Measurements from ENCODE around the gene FYB2.
"Not testable (repeated sequence)": the region's sequence is repeated elsewhere in the genome, so short reads cannot be mapped to it uniquely, and the experiment has no call there.

Gene FYB2

DNA sequence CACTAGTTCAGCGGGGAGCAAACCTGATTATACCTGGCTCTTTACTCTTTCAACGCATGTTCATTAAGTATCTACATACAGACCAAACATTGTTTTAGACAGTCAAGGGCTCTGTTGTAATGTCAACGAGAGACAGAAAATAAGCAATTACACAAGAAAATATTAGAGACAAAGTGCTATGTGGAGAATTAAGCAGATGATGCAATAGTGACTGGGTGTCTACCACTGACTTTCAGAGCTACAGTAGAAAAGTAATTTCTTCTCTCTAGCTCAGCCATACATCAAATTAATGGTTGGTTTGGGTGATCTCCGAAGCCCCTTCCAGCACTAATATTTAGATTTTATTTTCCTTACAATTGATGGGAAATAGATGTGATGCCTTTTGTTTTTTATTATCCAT is 23.3 kb downstream of the FYB2 start:
- DNase-seq, result no peak

DNA sequence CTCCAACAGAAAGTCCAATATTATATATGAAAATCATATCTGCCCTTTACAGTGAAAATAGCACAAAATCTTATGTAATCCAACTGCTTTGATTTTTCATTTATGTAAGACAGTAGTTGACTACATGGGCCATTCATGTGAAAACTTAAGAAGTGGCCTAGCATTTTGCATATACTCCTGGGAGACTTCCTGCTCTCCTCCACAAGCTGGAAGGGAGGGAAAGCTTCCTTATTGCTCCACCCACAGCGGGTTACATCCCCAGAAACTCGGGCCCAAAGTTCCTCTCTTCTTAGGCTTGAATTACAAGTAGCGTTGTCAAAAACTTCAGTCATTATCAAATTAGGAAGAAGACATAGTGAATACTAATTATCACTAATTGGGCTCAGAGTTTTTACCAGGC is 29.2 kb downstream of the FYB2 start:
- no peak for DNase-seq

DNA sequence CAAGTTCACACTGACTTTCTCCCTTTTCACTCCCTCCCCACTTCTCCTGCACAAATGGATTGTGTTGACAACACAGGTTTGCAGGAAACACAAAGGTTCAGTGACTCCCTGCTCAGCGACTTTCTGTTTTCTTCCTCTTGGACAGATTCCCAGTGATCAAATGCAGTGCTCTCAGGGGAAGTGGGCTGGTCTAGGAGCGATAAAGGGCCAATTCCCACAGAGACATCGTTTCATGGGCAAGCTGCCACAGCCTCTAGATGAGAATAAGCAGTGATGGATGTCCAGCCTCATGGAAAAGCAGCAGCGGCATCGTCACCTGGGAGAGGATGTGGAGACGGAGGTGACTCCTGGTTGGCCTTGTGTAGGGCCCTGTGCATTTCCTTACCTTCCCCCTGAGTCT is 30.6 kb downstream of the FYB2 start:
- DNase-seq, result peak in 1 of 2 experiments; percentile 55

DNA sequence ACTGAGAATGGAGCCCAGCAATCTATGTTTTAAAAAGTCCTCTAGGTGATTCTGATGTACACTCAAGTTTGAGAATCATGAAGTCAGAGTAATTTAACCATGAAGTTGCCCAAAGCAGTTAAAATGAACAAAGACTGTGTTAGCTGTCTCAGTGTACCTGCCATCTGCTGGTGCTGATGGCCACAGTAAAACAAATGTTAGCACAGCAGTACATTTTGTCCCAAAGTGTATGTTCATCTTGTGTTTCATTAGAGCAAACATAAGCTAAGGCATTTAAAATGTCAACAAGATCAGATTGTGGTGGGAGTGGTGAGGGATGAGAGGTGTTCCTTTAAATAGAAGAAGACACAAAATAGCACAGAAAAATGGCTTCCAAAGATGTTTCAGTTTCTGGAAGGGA is 31.1 kb downstream of the FYB2 start:
- no peak for DNase-seq

GRCh38 chr1:56787330-56787729 is 31.9 kb downstream of the FYB2 start:
- DNase-seq, result no peak

DNA sequence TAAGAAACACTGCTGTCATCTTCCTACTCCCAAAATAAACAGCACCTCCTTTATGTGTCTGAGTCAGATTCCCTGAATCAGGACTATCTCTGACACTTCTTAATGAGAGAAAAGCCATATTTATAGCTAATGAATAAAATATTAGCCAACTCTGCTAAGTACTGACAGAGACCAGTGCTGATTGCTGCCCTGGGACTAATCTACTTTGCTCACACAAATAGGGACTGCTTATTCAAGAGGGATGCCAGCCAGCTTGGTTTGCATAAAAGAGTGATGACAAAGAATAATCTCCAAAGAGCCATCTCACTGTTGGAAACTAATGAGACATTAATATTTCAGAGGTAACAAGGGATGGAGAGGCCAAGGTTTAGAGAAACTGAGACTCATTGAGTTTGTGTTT is 36.4 kb downstream of the FYB2 start:
- DNase-seq, result no peak

DNA sequence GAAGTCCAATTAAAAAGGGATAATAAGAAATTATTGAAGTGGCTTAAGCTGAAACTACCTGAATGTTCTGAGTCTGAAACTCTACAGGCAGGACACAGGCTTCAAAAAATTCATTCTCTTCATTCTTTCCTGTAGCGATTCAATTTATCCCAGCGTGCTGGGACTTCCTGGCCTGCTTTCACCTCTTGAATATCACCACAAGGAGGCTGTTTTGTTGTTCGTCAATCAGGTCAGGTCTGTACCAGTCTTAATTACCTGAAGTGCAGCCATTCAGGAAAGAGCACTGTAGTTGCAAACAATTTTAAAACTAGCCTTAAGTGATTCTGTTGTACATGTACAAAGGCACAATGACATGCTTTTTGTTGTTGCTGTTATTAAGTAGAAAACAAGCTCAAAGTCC is 38.4 kb downstream of the FYB2 start:
- no peak for DNase-seq

GRCh38 chr1:56780128-56780750 is 39.0 kb downstream of the FYB2 start:
- no peak for DNase-seq

DNA sequence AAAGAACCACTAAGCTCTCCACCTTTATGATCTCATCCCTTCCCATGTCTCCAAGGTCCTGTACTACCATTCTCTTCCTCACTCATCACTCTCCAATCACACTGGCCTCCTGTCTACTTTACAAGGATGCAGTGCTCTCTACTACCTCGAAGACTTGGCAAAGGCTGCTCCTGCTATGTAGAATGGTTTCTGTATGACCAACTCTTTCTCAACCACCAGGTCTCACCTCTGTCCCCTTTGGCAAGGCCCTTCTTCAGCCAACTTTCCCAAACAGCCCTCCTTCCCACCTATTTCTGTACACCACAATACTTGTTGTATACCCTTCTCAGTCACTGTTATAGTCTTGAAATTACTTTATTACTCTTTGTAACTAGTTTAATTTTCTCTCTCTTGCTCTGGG is 41.2 kb downstream of the FYB2 start:
- no peak for DNase-seq

- DNase-seq, result not testable (repeated sequence)
Observed at GRCh38 chr1:56774732-56775131, 44.5 kb downstream of the FYB2 start.

DNA sequence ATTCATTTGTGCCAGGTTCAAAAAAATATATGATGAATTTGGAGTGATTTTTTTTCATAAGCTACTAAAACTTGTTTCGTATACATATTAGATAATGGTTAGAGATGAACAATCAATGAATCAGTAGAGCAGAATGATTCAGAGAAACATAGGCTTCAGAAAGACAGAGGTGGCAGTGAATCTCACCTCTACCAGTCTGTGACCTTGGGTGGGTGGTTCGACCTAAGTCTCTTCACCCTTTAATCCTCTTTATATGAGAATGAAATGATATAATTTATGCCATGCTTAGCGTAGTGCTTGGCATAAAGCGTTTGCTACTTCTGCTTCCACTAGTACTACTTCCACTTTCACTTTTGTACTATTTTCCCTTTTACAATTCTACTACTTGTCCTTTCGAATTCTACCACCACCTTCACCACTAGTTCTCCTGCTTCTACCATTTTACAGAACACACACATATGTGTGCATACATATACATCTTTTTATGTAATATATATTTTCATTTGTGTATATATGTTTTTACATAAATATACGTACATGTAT is 45.1 kb downstream of the FYB2 start:
- DNase-seq, result no peak

GRCh38 chr1:56773341-56774066 is 45.7 kb downstream of the FYB2 start:
- DNase-seq, result no peak

- no peak for DNase-seq
Observed at GRCh38 chr1:56771717-56772116, 47.5 kb downstream of the FYB2 start.

GRCh38 chr1:56758794-56759193 is 60.4 kb downstream of the FYB2 start:
- no peak for DNase-seq

DNA sequence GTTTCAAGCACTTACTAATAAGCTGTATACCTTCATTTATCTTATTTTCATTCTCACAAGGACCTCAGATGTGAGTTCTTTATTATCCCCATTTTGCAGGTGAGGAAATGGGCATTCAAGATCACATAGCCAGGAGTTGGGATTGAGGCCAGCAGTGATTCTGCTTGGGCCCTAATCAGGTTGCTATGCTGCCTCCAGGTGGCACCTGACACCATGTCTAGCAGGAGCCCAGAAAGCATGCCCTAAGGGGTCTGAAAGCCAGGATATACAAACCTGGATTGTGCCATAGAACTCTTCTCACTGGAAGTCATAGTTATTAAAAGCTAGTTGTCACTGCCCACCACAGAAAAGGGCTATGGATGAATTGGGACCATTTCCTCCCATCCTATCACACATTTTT is 61.1 kb downstream of the FYB2 start:
- no peak for DNase-seq

DNA sequence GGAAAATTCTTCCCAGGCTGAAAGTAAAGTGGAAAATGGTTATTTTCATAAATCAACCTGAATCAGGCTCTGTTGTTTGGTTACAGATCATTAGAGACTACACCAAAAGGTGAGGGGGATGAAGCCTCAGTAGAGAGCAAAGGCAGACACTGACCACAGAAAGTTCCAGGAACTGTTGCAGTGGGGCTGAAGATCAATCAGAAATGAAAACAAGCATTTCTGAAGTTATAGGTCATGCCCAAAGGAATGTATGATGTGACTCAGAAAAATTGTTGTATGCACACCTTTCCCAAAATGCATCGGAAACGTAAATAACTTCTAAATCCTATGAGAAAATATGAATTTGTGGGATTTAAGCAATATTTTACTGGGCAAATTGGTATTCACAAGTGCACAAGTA is 63.3 kb downstream of the FYB2 start:
- DNase-seq, result no peak

- no peak for DNase-seq
Observed at GRCh38 chr1:56754708-56755479, 64.3 kb downstream of the FYB2 start.

DNA sequence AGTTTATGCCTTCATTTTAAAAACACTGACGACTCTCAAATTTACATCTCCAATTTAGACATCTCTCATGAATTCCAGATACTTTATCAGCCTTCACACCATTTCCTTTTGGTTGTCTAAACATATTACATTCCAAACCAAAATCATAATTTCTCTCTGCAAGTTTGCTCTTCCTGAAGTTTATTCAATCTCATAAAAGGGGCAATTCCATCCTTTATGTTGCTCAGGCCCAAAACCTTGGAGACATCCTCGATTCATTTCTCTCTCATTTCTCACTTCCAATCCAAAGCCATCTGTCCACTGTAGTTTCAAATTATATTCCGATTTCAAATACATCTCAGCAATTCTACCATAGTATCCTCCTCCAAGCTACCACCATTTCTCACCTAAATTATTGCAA is 74.0 kb downstream of the FYB2 start:
- no peak for DNase-seq

GRCh38 chr1:56728964-56729363 is 90.2 kb downstream of the FYB2 start:
- no peak for DNase-seq

- no peak for DNase-seq
Observed at GRCh38 chr1:56726706-56727105, 92.5 kb downstream of the FYB2 start.

DNA sequence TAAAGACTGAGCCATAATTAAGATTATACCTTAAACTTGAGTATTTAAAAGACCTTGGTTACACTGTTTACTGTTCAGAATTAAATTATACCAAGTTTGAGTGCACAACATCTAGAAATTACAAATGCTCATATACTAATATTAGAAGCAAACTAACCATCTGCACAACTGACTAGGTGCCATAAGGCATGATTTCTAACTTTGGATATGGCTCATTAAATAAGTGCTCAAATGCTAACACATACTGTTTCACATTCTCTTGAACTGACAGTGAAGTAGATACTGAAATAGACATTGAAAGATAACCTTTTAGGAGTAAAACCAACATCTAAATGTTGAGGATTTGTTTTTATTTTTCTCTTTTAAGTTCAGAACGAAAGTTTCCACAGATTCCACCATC is 100.0 kb downstream of the FYB2 start:
- peak in 1 of 2 experiments; percentile 2 for DNase-seq

GRCh38 chr1:56715156-56715555 is 104.0 kb downstream of the FYB2 start:
- DNase-seq, result no peak

DNA sequence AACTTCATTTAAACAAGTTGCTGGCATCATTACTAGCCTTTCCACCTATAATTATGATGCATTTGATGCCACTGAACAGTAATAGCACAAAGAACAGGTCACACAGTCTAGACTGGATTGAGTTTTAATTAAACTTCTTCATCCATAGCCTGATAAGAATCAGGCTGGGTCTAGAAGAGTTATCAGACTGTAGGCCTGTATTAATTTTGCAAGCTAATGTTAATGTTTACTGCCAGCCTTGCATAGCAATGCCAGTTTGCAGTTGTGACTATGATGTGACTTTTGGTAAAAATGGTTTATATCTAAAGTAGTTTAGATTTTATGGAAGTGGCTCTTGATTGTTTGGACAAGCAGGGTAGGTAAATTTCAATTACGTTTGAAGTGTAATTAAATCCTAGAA is 106.1 kb downstream of the FYB2 start:
- DNase-seq, result no peak

GRCh38 chr1:56712150-56712549 is 107.1 kb downstream of the FYB2 start:
- no peak for DNase-seq

All from NCI-H446 (cell line).